CD4-positive, alpha-beta T cell (primary cell): ENCODE results near the gene SLIRP. TPM values are rescaled to one million over a fixed set of nuclear protein-coding genes. Genes with fewer than 3 reads are reported as not detected.

Experiments
- ATAC-seq: fragments of 200-7000 bp; cut with Tn5 transposase; one replicate; pipeline ENCODE4 v1.10.0; 2022; ENCODE audit warnings: mild to moderate bottlenecking; ENCODE audit not compliant: poor library complexity
- CTCF ChIA-PET: fragments of 350-600 bp; sonication (Branson Sonifier 250); formaldehyde crosslinking; loops from one replicate; lab custom pipeline; 2021; ENCODE audit warnings: antibody characterized with exemption, inconsistent platforms; lab: Charles Lee
- POLR2A ChIA-PET: fragments of 350-600 bp; sonication (Branson Sonifier 250); formaldehyde crosslinking; loops from one replicate; lab custom pipeline; 2021; ENCODE audit warnings: antibody characterized with exemption, inconsistent platforms; lab: Charles Lee
- DNase-seq, 14 experiments: peaks; one replicate each; pipeline ENCODE4 v3.0.0-alpha.2; 2013 to 2020; ENCODE audit warnings: mixed read lengths in 2 of 14
- H3K27ac ChIP-seq, 2 donors: one replicate each; pipeline versions ENCODE4 v1.5.1 to v1.7.0; 2013; ENCODE audit warnings: low read length in 2 of 2, low read depth in 1 of 2, mild to moderate bottlenecking in 1 of 2
- H3K27me3 ChIP-seq, 2 experiments: 1 replicate in 1 of 2; 2 replicates in 1 of 2; pipeline versions ENCODE4 v1.6.1 to v1.7.0; 2013; ENCODE audit warnings: low read length in 2 of 2, control low read depth in 1 of 2, mild to moderate bottlenecking in 1 of 2, moderate library complexity in 1 of 2; ENCODE audit not compliant: insufficient read depth in 2 of 2, control insufficient read depth in 1 of 2
- H3K36me3 ChIP-seq: one replicate; pipeline ENCODE4 v1.6.1; 2013; ENCODE audit warnings: low read length, control low read depth; ENCODE audit not compliant: insufficient read depth
- H3K4me1 ChIP-seq: one replicate; pipeline ENCODE4 v1.6.1; 2013; ENCODE audit warnings: low read length, control low read depth; ENCODE audit not compliant: insufficient read depth
- H3K4me3 ChIP-seq: one replicate; pipeline ENCODE4 v1.5.1; 2013; ENCODE audit warnings: mild to moderate bottlenecking, low read length, moderate library complexity
- H3K9me3 ChIP-seq, 2 experiments: 1 replicate in 1 of 2; 2 replicates in 1 of 2; pipeline versions ENCODE4 v1.6.1 to v1.7.0; 2013; ENCODE audit warnings: low read length in 2 of 2, mild to moderate bottlenecking in 2 of 2, control low read depth in 1 of 2, moderate library complexity in 1 of 2; ENCODE audit not compliant: control insufficient read depth in 1 of 2, insufficient read depth in 1 of 2
- H3K27ac Mint-ChIP-seq: one replicate; pipeline ENCODE4 v1.8.0; 2020; ENCODE audit warnings: mixed read lengths
- H3K27me3 Mint-ChIP-seq: one replicate; pipeline ENCODE4 v1.8.0; 2021; ENCODE audit warnings: mixed read lengths
- H3K36me3 Mint-ChIP-seq: one replicate; pipeline ENCODE4 v1.8.0; 2021; ENCODE audit warnings: low read depth, mixed read lengths
- H3K4me1 Mint-ChIP-seq: one replicate; pipeline ENCODE4 v1.8.0; 2021; ENCODE audit warnings: low read depth, mixed read lengths
- H3K4me3 Mint-ChIP-seq: one replicate; pipeline ENCODE4 v1.8.0; 2020; ENCODE audit warnings: mild to moderate bottlenecking, mixed read lengths
- H3K9me3 Mint-ChIP-seq: one replicate; pipeline ENCODE4 v1.8.0; 2020; ENCODE audit warnings: mixed read lengths
- intact Hi-C, 2 experiments: fragments of 100-400 bp; cut with DNase I in 1 of 2; cut with micrococcal nuclease in 1 of 2; formaldehyde crosslinking; loops; one replicate each; pipeline versions ENCODE4 v1.15.1 to v1.9.0; 2023 to 2025; cut with DNase I, micrococcal nuclease
- total RNA-seq, 174 experiments: library from RNA in 2 of 174; stranded (reverse) in 2 of 174; gene quantifications; one replicate each; pipeline ENCODE4 v1.2.3 and lab custom pipeline; 2021 to 2026
- TF ChIP-seq, protein P1 (sequence below): fragments of 200-600 bp; IDR thresholded peaks from one replicate; pipeline ENCODE4 v1.8.0; 2022; ENCODE audit warnings: antibody characterized with exemption, mild to moderate bottlenecking

The SLIRP gene
- total RNA-seq, 2 experiments from 2014 or later: 46.8 to 49.7 TPM

GRCh38 chr14:77674931-77675330, 33.0 kb upstream of the SLIRP start:
- no peak overlapping the region for H3K4me3 Mint-ChIP-seq
- peaks cover 70% of the 10 kb centered on the region for H3K36me3 Mint-ChIP-seq
- no peak for DNase-seq
- Histone ChIP-seq H3K9me3 (no peaks in the 10 kb centered on the region), H3K4me3 (no peak overlapping the region), H3K27ac (no peak overlapping the region), H3K36me3 (peaks cover 47% of the 10 kb centered on the region), H3K27me3 (no peaks in the 10 kb centered on the region), H3K4me1 (no peaks in the 10 kb centered on the region)
- ATAC-seq: no peak
- H3K9me3 Mint-ChIP-seq: no peaks in the 10 kb centered on the region
- no peaks in the 10 kb centered on the region for H3K27me3 Mint-ChIP-seq
- TF ChIP-seq, protein P1, sequence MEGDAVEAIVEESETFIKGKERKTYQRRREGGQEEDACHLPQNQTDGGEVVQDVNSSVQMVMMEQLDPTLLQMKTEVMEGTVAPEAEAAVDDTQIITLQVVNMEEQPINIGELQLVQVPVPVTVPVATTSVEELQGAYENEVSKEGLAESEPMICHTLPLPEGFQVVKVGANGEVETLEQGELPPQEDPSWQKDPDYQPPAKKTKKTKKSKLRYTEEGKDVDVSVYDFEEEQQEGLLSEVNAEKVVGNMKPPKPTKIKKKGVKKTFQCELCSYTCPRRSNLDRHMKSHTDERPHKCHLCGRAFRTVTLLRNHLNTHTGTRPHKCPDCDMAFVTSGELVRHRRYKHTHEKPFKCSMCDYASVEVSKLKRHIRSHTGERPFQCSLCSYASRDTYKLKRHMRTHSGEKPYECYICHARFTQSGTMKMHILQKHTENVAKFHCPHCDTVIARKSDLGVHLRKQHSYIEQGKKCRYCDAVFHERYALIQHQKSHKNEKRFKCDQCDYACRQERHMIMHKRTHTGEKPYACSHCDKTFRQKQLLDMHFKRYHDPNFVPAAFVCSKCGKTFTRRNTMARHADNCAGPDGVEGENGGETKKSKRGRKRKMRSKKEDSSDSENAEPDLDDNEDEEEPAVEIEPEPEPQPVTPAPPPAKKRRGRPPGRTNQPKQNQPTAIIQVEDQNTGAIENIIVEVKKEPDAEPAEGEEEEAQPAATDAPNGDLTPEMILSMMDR: no peak
- POLR2A ChIA-PET: no interaction called here
- H3K27ac Mint-ChIP-seq: no peak overlapping the region
- CTCF ChIA-PET: no interaction called here
- intact Hi-C loops: no loop called here
- no peaks in the 10 kb centered on the region for H3K4me1 Mint-ChIP-seq

GRCh38 chr14:77681196-77682157, 26.4 kb upstream of the SLIRP start:
- H3K27ac ChIP-seq: no peak overlapping the region
- CTCF ChIA-PET: no interaction called here
- Mint-ChIP-seq H3K36me3 (peaks cover 72% of the 10 kb centered on the region), H3K4me1 (no peaks in the 10 kb centered on the region), H3K27me3 (no peaks in the 10 kb centered on the region), H3K4me3 (no peak overlapping the region), H3K9me3 (no peaks in the 10 kb centered on the region), H3K27ac (no peak overlapping the region)
- no peaks in the 10 kb centered on the region for H3K27me3 ChIP-seq
- H3K9me3 ChIP-seq: no peaks in the 10 kb centered on the region
- DNase-seq (no peak), ATAC-seq (no peak)
- TF ChIP-seq, protein P1: no peak
- peaks cover 24% of the 10 kb centered on the region for H3K36me3 ChIP-seq
- intact Hi-C loops: no loop called here
- H3K4me1 ChIP-seq: no peaks in the 10 kb centered on the region
- POLR2A ChIA-PET: no interaction called here
- H3K4me3 ChIP-seq: no peak overlapping the region

DNA sequence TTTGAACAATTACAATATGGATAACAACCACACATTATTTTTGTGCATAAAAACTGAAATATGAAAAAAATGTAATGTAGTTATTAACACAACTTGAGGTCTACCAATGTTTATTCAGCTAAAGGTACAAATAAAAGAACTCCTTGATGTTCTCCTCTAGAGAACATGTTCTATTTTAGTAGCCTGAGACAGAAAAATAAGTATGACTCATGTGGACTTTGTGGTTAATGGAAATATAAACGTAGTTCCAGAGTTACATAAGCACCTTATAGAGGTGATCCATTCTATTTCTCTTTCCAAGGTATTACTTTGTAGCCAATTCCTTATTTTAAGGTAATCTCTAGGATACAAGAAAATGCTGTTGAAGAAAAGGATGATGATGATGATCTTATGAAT, 25.7 kb upstream of the SLIRP start:
- H3K4me3 ChIP-seq: no peak overlapping the region
- peaks cover 23% of the 10 kb centered on the region for H3K36me3 ChIP-seq
- Mint-ChIP-seq H3K9me3 (no peaks in the 10 kb centered on the region), H3K36me3 (peaks cover 70% of the 10 kb centered on the region), H3K4me1 (no peaks in the 10 kb centered on the region), H3K4me3 (no peak overlapping the region), H3K27ac (no peak overlapping the region), H3K27me3 (no peaks in the 10 kb centered on the region)
- ChIA-PET CTCF (no interaction called here), POLR2A (no interaction called here)
- ATAC-seq (no peak), DNase-seq (no peak)
- no peaks in the 10 kb centered on the region for H3K9me3 ChIP-seq
- H3K4me1 ChIP-seq: no peaks in the 10 kb centered on the region
- TF ChIP-seq, protein P1: no peak
- intact Hi-C loops: no loop called here
- no peaks in the 10 kb centered on the region for H3K27me3 ChIP-seq
- no peak overlapping the region for H3K27ac ChIP-seq
